H1 (cell line): ENCODE data around the gene TPM2. TPM values are rescaled to one million over a fixed set of nuclear protein-coding genes. Genes with fewer than 3 reads are reported as not detected.

Experiments
- EZH2 ChIP-seq: fragments of 200-600 bp; sonication (generic); IDR thresholded peaks from 2 replicates; pipeline ENCODE4 v1.7.1; 2012; ENCODE audit warnings: low read depth, mild to moderate bottlenecking, moderate library complexity, low read length, inconsistent platforms; ENCODE audit not compliant: severe bottlenecking
- FOSL1 ChIP-seq: IDR thresholded peaks from 2 replicates; pipeline ENCODE4 v1.6.1; 2011; ENCODE audit warnings: mild to moderate bottlenecking, low read depth, low read length, moderate library complexity; ENCODE audit not compliant: insufficient read depth
- KDM1A ChIP-seq: fragments of 200-600, 300-600 bp; sonication (generic); IDR thresholded peaks from 2 replicates; pipeline ENCODE4 v1.7.1; 2016; ENCODE audit warnings: mild to moderate bottlenecking, low read length, borderline replicate concordance
- RAD21 ChIP-seq, 2 experiments: IDR thresholded peaks in 1 of 2; conservative IDR thresholded peaks in 1 of 2; 2 replicates each; pipeline ENCODE4 v1.6.1; 2011; ENCODE audit warnings: low read depth in 2 of 2, low read length in 2 of 2, improper control_type of control experiment in 1 of 2, inconsistent platforms in 1 of 2, mild to moderate bottlenecking in 1 of 2, moderate library complexity in 1 of 2
- RNF2 ChIP-seq: fragments of 200-900, 300-1000 bp; sonication (generic); IDR thresholded peaks from 2 replicates; pipeline ENCODE4 v1.7.1; 2016; ENCODE audit warnings: borderline replicate concordance, low read depth, mild to moderate bottlenecking, antibody characterized with exemption, low read length; ENCODE audit not compliant: poor library complexity, severe bottlenecking; ENCODE audit errors: missing control alignments
- SAP30 ChIP-seq: fragments of 300-600 bp; sonication (generic); IDR thresholded peaks from 2 replicates; pipeline ENCODE4 v1.7.1; 2012; ENCODE audit warnings: low read length, moderate library complexity, mild to moderate bottlenecking, inconsistent platforms; ENCODE audit not compliant: insufficient read depth, insufficient replicate concordance
- TBP ChIP-seq: IDR thresholded peaks from 2 replicates; pipeline ENCODE4 v1.6.1; 2011; ENCODE audit warnings: low read depth, low read length, improper control_type of control experiment
- TEAD4 ChIP-seq: IDR thresholded peaks from 2 replicates; pipeline ENCODE4 v1.6.1; 2012; ENCODE audit warnings: low read depth, low read length, inconsistent platforms, mixed read lengths
- polyA plus RNA-seq, 7 experiments: library from polyadenylated mRNA; depleted of rRNA in 3 of 7; stranded (reverse) in 5 of 7; unstranded in 2 of 7; fragments of >200 nt in 5 of 7; fragments of 200-250 nt in 2 of 7; gene quantifications; 1 replicate in 5 of 7; 2 replicates in 1 of 7; 4 replicates in 1 of 7; pipeline versions ENCODE4 v1.2.1 to v1.2.3, GENCODE V29; 2011 to 2013; ENCODE audit warnings: missing spikeins in 2 of 7, mixed read lengths in 2 of 7
- total RNA-seq: library from RNA; stranded (reverse); fragmentation: NEBNext Ultra II Directional; extraction: Animal tissue kit (Norgen Biotek cat#: 25700); gene quantifications from 2 replicates; pipeline ENCODE4 v1.2.1, GENCODE V29; 2021
- TF ChIP-seq, protein P1 (sequence below): IDR thresholded peaks from 2 replicates; pipeline ENCODE4 v1.6.1; 2012; ENCODE audit warnings: low read length, inconsistent platforms
- TF ChIP-seq, protein P2 (sequence below): IDR thresholded peaks from 2 replicates; pipeline ENCODE4 v1.6.1; 2011; ENCODE audit warnings: low read depth, mild to moderate bottlenecking, low read length; ENCODE audit not compliant: insufficient read depth

Gene TPM2
- total and polyA plus RNA-seq, 2 of the 8 experiments (the other 6 are each of a cell fraction or from before 2014, with no cell fraction given) = 62.5 to 181 TPM

DNA sequence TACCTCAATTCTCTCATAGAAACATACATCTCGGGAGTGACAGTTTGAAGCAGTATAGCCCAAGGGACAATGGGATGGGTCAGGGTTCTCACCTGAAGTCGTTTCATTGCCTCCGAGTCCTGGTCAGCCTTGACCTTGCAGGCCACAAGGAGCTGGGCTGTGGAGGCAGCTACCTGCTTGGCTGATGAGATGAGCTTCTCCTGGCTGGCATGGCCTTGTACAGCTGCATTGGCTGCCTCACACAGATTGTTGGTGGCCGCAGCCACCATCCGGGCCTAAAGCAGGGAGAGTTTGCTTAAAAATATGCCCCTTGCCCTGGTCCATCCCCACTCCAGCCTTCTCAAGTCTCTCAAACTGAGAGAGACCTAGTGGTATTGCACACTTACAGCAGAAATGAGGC, 8.5 kb upstream of the TPM2 start (continued):
- TF ChIP-seq, protein P1, sequence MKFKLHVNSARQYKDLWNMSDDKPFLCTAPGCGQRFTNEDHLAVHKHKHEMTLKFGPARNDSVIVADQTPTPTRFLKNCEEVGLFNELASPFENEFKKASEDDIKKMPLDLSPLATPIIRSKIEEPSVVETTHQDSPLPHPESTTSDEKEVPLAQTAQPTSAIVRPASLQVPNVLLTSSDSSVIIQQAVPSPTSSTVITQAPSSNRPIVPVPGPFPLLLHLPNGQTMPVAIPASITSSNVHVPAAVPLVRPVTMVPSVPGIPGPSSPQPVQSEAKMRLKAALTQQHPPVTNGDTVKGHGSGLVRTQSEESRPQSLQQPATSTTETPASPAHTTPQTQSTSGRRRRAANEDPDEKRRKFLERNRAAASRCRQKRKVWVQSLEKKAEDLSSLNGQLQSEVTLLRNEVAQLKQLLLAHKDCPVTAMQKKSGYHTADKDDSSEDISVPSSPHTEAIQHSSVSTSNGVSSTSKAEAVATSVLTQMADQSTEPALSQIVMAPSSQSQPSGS = no peak
- TF ChIP-seq TBP = no peak
- TF ChIP-seq SAP30 = no peak
- TF ChIP-seq RAD21 (IDR thresholded peaks at IDR 0.05 in 1 of 2, conservative IDR thresholded peaks at IDR 0.05 in 1 of 2; ENCODE audit: low read depth in 2 of 2, low read length in 2 of 2) = no peak
- no peak for TF ChIP-seq RNF2
- TF ChIP-seq FOSL1 = no peak
- TF ChIP-seq EZH2 = no peak
- TF ChIP-seq KDM1A = no peak
- TF ChIP-seq, protein P2, sequence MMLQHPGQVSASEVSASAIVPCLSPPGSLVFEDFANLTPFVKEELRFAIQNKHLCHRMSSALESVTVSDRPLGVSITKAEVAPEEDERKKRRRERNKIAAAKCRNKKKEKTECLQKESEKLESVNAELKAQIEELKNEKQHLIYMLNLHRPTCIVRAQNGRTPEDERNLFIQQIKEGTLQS = no peak
- TF ChIP-seq TEAD4 = no peak
